ENCODE measurements around the gene MTUS2.

GRCh38 chr13:29487466-29488454, 667.6 kb downstream of the MTUS2 start:
- TF ChIP-seq CTCF (IDR thresholded peaks at IDR 0.05; ENCODE audit: extremely low read depth in 1 of 2, insufficient read depth in 1 of 2, low read depth in 1 of 2, low read length in 2 of 2), result no peak
- no peak for TF ChIP-seq EZH2 (IDR thresholded peaks at IDR 0.05; ENCODE audit: borderline replicate concordance, low read depth, low read length, severe bottlenecking)
- TF ChIP-seq POLR2AphosphoS5 (IDR thresholded peaks at IDR 0.05; ENCODE audit: insufficient read depth, low read depth, low read length), result no peak
- no peak for TF ChIP-seq POLR2A (IDR thresholded peaks at IDR 0.05; ENCODE audit: low read depth, low read length)
- no peak for TF ChIP-seq MAX (IDR thresholded peaks at IDR 0.05; ENCODE audit: insufficient read depth, insufficient read length)
- TF ChIP-seq JUN (IDR thresholded peaks at IDR 0.05; ENCODE audit: borderline replicate concordance, insufficient read depth, insufficient read length, low read depth), result no peak
- TF ChIP-seq MYC (IDR thresholded peaks at IDR 0.05; ENCODE audit: low read depth, low read length), result no peak
- TF ChIP-seq GATA2 (IDR thresholded peaks at IDR 0.05; ENCODE audit: insufficient read depth, insufficient read length, low read depth, low read length), result no peak
